Astrocyte of the cerebellum (primary cell): ENCODE results near the gene OTUD1.
A peak's percentile ranks its signal among the peaks of the same experiment; 100 is the strongest.
"Not testable (repeated sequence)": the region's sequence is repeated elsewhere in the genome, so short reads cannot be mapped to it uniquely, and the experiment has no call there.

ENCODE experiments used
- DNase-seq: peaks from one replicate; pipeline ENCODE4 v3.0.0-alpha.2; 2011; ENCODE audit warnings: low read depth
- H3K4me3 ChIP-seq: 2 replicates; pipeline ENCODE4 v1.5.1; 2011; ENCODE audit warnings: mild to moderate bottlenecking, low read depth, low read length, moderate library complexity
- in situ Hi-C: cut with HindIII; loops from 2 replicates; pipeline ENCODE4 v1.10.0; 2017; ENCODE audit warnings: low sequenced_read_pairs
- TF ChIP-seq, protein P1 (sequence below): IDR thresholded peaks from 2 replicates; pipeline ENCODE4 v1.5.1; 2012; ENCODE audit warnings: low read length, low read depth, moderate library complexity, mild to moderate bottlenecking; ENCODE audit errors: missing control alignments

The OTUD1 gene

GRCh38 chr10:23438547-23439451 lies at the start of gene OTUD1:
TSS of gene OTUD1 (plus strand) at chr10:23439075. CDS start at chr10:23439458, 383 bp downstream.
- peak within 1 kb of the TSS; percentile 59 for H3K4me3 ChIP-seq
- in situ Hi-C loops, result no loop called here
- peak; percentile 78 for DNase-seq
- TF ChIP-seq, protein P1, sequence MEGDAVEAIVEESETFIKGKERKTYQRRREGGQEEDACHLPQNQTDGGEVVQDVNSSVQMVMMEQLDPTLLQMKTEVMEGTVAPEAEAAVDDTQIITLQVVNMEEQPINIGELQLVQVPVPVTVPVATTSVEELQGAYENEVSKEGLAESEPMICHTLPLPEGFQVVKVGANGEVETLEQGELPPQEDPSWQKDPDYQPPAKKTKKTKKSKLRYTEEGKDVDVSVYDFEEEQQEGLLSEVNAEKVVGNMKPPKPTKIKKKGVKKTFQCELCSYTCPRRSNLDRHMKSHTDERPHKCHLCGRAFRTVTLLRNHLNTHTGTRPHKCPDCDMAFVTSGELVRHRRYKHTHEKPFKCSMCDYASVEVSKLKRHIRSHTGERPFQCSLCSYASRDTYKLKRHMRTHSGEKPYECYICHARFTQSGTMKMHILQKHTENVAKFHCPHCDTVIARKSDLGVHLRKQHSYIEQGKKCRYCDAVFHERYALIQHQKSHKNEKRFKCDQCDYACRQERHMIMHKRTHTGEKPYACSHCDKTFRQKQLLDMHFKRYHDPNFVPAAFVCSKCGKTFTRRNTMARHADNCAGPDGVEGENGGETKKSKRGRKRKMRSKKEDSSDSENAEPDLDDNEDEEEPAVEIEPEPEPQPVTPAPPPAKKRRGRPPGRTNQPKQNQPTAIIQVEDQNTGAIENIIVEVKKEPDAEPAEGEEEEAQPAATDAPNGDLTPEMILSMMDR, result no peak

- H3K4me3 ChIP-seq, DNase-seq, in situ Hi-C loops: not testable (repeated sequence)
Measured at GRCh38 chr10:23390408-23390807, 48.5 kb upstream of the OTUD1 start.

- TF ChIP-seq, protein P1, result no peak
- H3K4me3 ChIP-seq, result no peak overlapping the region
- in situ Hi-C loops, result no loop called here
- DNase-seq, result no peak
Measured at GRCh38 chr10:23390809-23391208, 48.1 kb upstream of the OTUD1 start.

DNA sequence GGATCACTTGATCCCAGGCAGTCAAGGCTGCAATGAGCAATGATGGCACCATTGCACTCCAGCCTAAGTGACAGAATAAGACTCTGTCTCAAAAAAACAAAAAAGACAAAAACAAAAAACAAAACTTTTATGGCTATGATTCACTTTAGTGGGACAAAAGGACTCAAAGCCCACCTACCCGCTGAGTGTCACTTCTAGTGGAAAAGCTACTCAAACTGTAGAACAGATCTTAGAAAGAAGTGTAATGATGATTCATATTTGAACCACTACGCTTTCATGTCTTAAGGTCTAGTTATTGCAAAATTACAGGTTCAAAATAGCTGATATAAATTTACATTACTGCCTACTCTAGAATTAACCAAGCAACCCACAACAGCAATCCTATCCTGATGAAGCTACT lies 47.1 kb upstream of the OTUD1 start:
- no peak overlapping the region for H3K4me3 ChIP-seq
- in situ Hi-C loops, result no loop called here
- TF ChIP-seq, protein P1, result no peak
- no peak for DNase-seq

- DNase-seq, result no peak
- in situ Hi-C loops, result no loop called here
- H3K4me3 ChIP-seq, result no peak overlapping the region
- TF ChIP-seq, protein P1, result no peak
Measured at GRCh38 chr10:23395017-23395416, 43.9 kb upstream of the OTUD1 start.

DNA sequence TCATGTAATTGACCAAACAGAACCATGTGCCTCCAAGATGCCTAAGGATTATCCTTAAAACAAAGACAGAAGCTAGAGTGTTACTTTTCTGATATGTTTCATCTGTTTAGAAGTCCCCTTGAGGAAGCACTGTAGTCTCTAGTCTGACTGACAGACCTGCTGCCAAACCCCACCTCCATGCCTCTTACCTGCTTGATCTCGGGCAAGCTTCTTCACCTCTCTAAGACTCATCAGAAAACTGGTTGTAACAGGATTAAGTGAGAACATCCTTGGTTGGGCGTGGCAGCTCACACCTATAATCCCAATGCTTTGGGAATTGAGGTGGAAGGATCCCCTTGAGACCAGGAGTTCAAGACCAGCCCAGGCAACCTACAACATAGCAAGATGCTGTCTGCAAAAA lies 42.2 kb upstream of the OTUD1 start:
- no peak for DNase-seq
- H3K4me3 ChIP-seq, result no peak overlapping the region
- in situ Hi-C loops, result no loop called here
- TF ChIP-seq, protein P1, result no peak

DNA sequence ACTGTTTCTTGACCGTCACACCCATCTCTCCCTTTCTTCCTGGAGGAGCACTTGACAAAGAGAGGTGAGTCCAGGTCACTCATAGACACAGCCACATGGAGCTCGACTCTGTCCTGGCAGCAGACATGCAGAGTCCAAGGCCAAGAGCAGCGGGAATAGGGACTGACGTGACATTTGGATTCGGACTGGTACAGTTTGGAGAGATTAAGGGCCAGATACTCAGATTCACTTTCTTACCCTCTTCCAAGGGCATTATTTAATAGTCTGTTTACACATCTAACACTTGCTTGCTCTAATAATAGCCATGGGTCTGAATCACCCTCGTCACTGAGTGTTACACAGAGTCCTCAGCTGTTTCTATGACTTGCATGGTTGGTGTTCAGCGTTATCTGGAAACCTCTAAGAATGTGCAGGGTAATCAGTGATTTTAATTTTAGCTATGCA lies 39.2 kb upstream of the OTUD1 start:
- in situ Hi-C loops, result no loop called here
- no peak overlapping the region for H3K4me3 ChIP-seq
- TF ChIP-seq, protein P1, result no peak
- no peak for DNase-seq
